Skeletal muscle tissue (tissue), 4 donors: ENCODE measurements around the gene ELMOD3. TPM values are rescaled to one million over a fixed set of nuclear protein-coding genes. Genes with fewer than 3 reads are reported as not detected.
A peak's percentile ranks its signal among the peaks of the same experiment; 100 is the strongest.
"Not testable (repeated sequence)": the region's sequence is repeated elsewhere in the genome, so short reads cannot be mapped to it uniquely, and the experiment has no call there.

ENCODE experiments used
- H3K27ac ChIP-seq: one replicate; pipeline ENCODE4 v1.7.0; 2013; ENCODE audit warnings: mild to moderate bottlenecking, low read depth, low read length, inconsistent platforms
- H3K27me3 ChIP-seq, 3 donors: one replicate each; pipeline ENCODE4 v1.7.0; 2013; ENCODE audit warnings: low read length in 3 of 3; ENCODE audit not compliant: control insufficient read depth in 3 of 3, insufficient read depth in 3 of 3
- H3K36me3 ChIP-seq, 3 donors: one replicate each; pipeline ENCODE4 v1.7.0; 2013; ENCODE audit warnings: low read length in 3 of 3; ENCODE audit not compliant: control insufficient read depth in 3 of 3, insufficient read depth in 3 of 3
- H3K4me1 ChIP-seq, 3 donors: one replicate each; pipeline ENCODE4 v1.7.0; 2013; ENCODE audit warnings: low read length in 3 of 3, mild to moderate bottlenecking in 3 of 3; ENCODE audit not compliant: control insufficient read depth in 3 of 3, insufficient read depth in 3 of 3
- H3K4me3 ChIP-seq, 3 donors: one replicate each; pipeline ENCODE4 v1.7.0; 2013; ENCODE audit warnings: low read length in 3 of 3
- H3K9ac ChIP-seq, 3 donors: one replicate each; pipeline ENCODE4 v1.7.0; 2013; ENCODE audit warnings: low read length in 3 of 3, mild to moderate bottlenecking in 3 of 3, moderate library complexity in 2 of 3, low read depth in 1 of 3
- H3K9me3 ChIP-seq, 3 donors: one replicate each; pipeline ENCODE4 v1.7.0; 2013; ENCODE audit warnings: low read length in 3 of 3; ENCODE audit not compliant: control insufficient read depth in 3 of 3
- total RNA-seq: library from RNA; depleted of rRNA; stranded (reverse); fragments of >200 nt; gene quantifications from one replicate; pipeline ENCODE4 v1.2.3, GENCODE V29; 2014
- donor health status: Osteomylitis.

ELMOD3 gene
- total RNA-seq, 1 donor from 2014 or later: 8.9 TPM

GRCh38 chr2:85318222-85319074, 36.1 kb upstream of the ELMOD3 start:
- Histone ChIP-seq H3K4me1 (peaks cover 2 to 8% (median 8%) of the 10 kb centered on the region in 3 donors), H3K4me3 (no peak overlapping the region), H3K27me3 (no peaks in the 10 kb centered on the region), H3K9ac (peak overlapping the region in 1 of 3 donors; percentile 25), H3K9me3 (no peaks in the 10 kb centered on the region), H3K36me3 (peaks cover 24 to 54% (median 41%) of the 10 kb centered on the region in 3 donors), H3K27ac (no peak overlapping the region)

DNA sequence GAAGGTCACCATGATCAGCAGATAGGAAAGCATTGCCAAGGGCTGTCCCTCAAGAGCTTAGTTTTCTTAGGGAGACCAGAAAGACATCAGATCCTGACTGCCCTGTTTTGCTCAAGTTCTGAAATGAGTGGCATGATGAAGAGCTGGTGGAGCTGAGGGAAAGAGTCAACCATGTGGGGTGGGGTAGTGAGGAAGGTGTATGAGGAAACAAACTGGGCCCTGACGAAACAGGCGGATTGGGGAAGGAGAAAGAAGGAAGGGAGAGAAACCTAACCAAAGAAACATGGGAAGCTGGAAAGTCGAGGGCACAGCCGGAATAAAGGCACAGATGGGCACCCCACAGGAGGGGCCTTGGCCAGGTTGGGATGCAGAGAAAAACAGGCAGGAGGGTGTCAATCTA, 34.8 kb upstream of the ELMOD3 start:
- peaks cover 8 to 16% (median 9%) of the 10 kb centered on the region in 3 donors for H3K4me1 ChIP-seq
- no peak overlapping the region for H3K4me3 ChIP-seq
- peaks cover 35 to 61% (median 51%) of the 10 kb centered on the region in 3 donors for H3K36me3 ChIP-seq
- no peaks in the 10 kb centered on the region for H3K27me3 ChIP-seq
- no peak overlapping the region for H3K27ac ChIP-seq
- no peak overlapping the region for H3K9ac ChIP-seq
- no peaks in the 10 kb centered on the region for H3K9me3 ChIP-seq

GRCh38 chr2:85323351-85323987, 31.1 kb upstream of the ELMOD3 start:
- H3K9ac ChIP-seq: no peak overlapping the region
- H3K4me1 ChIP-seq: peaks cover 29 to 40% (median 36%) of the 10 kb centered on the region in 3 donors
- H3K4me3 ChIP-seq: no peak overlapping the region
- no peaks in the 10 kb centered on the region for H3K27me3 ChIP-seq
- H3K27ac ChIP-seq: no peak overlapping the region
- no peaks in the 10 kb centered on the region for H3K9me3 ChIP-seq
- peaks cover 30 to 46% (median 41%) of the 10 kb centered on the region in 3 donors for H3K36me3 ChIP-seq

GRCh38 chr2:85323988-85324367, 30.6 kb upstream of the ELMOD3 start:
- H3K27me3 ChIP-seq, H3K9ac ChIP-seq, H3K9me3 ChIP-seq, H3K4me3 ChIP-seq, H3K27ac ChIP-seq: not testable (repeated sequence)
- Histone ChIP-seq H3K4me1 (peaks cover 25 to 38% (median 36%) of the 10 kb centered on the region in 3 donors), H3K36me3 (peaks cover 30 to 44% (median 41%) of the 10 kb centered on the region in 3 donors)

GRCh38 chr2:85324639-85325465, 29.7 kb upstream of the ELMOD3 start:
- Histone ChIP-seq H3K4me3 (peak overlapping the region; percentile 42 to 92 (median 86)), H3K27me3 (no peaks in the 10 kb centered on the region), H3K4me1 (peaks cover 25 to 38% (median 36%) of the 10 kb centered on the region in 3 donors), H3K36me3 (peaks cover 30 to 41% (median 40%) of the 10 kb centered on the region in 3 donors), H3K27ac (no peak overlapping the region), H3K9me3 (no peaks in the 10 kb centered on the region), H3K9ac (peak overlapping the region in 1 of 3 donors; percentile 99)

- Histone ChIP-seq H3K4me3 (peak overlapping the region; percentile 86 to 99 (median 92)), H3K27me3 (no peaks in the 10 kb centered on the region), H3K9ac (peak overlapping the region in 1 of 3 donors; percentile 99), H3K4me1 (peaks cover 25 to 38% (median 36%) of the 10 kb centered on the region in 3 donors), H3K36me3 (peaks cover 30 to 40% (median 35%) of the 10 kb centered on the region in 3 donors), H3K9me3 (no peaks in the 10 kb centered on the region), H3K27ac (no peak overlapping the region)
These were observed 29.1 kb upstream of the ELMOD3 start for GRCh38 chr2:85325466-85325811.

- Histone ChIP-seq H3K36me3 (peaks cover 25 to 30% (median 26%) of the 10 kb centered on the region in 3 donors), H3K27ac (peak overlapping the region; percentile 88), H3K4me3 (peak overlapping the region; percentile 86 to 99 (median 92)), H3K9ac (peak overlapping the region; percentile 87 to 99 (median 98)), H3K4me1 (peaks cover 25 to 38% (median 36%) of the 10 kb centered on the region in 3 donors), H3K27me3 (no peaks in the 10 kb centered on the region), H3K9me3 (no peaks in the 10 kb centered on the region)
These were observed 28.0 kb upstream of the ELMOD3 start for GRCh38 chr2:85326406-85327159.

DNA sequence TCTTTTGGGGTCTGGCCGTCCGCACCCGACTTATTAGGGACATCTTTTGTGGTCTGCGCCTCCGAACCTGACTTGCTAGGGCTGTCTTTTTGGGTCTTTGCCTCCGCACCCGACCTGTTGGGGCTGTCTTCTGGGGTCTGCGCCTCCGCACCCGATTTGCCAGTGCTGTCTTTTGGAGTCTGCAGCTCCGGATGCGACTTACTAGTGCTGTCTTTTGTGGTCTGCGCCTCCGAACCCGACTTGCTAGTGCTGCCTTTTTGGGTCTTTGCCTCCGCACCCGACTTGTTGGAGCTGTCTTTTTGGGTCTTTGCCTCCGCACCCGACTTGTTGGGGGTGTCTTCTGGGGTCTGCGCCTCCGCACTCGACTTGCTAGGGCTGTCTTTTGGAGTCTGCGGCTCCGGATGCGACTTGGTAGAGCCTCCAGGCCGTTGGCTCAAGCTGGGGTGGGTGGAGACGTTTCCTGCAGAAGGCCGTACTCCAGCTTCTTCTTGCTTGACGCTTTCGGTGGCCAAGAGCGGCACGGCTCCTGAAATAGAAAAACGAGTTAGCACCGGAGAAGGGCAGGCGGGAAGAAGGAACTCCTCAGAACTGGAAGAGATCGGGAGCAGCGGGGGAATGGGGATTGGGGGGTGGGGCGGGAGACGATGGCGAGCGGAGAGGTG, 27.3 kb upstream of the ELMOD3 start:
- Histone ChIP-seq H3K36me3 (peaks cover 20 to 23% (median 21%) of the 10 kb centered on the region in 3 donors), H3K4me1 (peaks cover 25 to 38% (median 36%) of the 10 kb centered on the region in 3 donors)

More for the DNA sequence above, 27.3 kb upstream of the ELMOD3 start:
- no peaks in the 10 kb centered on the region for H3K27me3 ChIP-seq
- H3K27ac ChIP-seq: peak overlapping the region; percentile 88
- H3K9ac ChIP-seq: peak overlapping the region; percentile 87 to 99 (median 98)
- H3K4me3 ChIP-seq: peak overlapping the region; percentile 86 to 99 (median 92)
- H3K9me3 ChIP-seq: no peaks in the 10 kb centered on the region
